Measurements from ENCODE around the gene CLASP1.

DNA sequence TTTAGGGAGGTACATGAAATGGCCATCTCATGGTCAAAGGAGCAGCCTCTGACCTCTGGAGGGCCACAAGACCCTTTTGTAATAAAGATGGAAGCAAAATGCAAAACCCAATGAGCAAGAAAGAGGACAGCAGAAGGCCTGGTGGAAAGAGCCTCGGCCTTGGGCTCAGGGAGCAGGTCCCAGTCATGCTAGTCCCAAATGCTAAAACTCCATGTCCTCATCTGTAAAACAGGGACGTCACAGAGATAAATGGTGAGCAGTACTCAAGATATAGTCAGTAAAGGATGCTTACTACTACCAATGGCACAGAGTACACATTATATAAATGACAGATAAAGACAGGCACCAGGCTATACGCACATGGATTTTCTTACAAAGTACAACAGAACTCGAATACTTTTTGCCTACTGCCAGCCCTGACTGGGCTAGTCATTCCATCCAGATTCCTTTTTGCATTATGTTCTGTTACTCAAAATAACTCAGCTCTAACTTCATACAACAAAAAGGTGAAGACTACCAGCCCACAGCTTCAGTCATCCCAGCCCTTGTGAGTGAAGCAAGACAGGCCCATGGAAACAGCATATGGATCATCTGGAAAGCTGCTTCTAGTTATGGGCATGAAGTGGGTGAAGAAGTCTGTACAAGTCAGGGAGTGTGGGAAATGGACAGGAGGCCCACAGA, 299.4 kb downstream of the CLASP1 start:
- TF ChIP-seq, protein P1, sequence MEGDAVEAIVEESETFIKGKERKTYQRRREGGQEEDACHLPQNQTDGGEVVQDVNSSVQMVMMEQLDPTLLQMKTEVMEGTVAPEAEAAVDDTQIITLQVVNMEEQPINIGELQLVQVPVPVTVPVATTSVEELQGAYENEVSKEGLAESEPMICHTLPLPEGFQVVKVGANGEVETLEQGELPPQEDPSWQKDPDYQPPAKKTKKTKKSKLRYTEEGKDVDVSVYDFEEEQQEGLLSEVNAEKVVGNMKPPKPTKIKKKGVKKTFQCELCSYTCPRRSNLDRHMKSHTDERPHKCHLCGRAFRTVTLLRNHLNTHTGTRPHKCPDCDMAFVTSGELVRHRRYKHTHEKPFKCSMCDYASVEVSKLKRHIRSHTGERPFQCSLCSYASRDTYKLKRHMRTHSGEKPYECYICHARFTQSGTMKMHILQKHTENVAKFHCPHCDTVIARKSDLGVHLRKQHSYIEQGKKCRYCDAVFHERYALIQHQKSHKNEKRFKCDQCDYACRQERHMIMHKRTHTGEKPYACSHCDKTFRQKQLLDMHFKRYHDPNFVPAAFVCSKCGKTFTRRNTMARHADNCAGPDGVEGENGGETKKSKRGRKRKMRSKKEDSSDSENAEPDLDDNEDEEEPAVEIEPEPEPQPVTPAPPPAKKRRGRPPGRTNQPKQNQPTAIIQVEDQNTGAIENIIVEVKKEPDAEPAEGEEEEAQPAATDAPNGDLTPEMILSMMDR (IDR thresholded peaks at IDR 0.05) = no peak
- no peak for TF ChIP-seq POLR2A (IDR thresholded peaks at IDR 0.05)
